IPS-18c (cell line): ENCODE measurements around the gene SMIM22.

ENCODE experiments used
- H3K4me3 ChIP-seq: 2 replicates; pipeline ENCODE4 v1.7.0; 2013; ENCODE audit warnings: low read depth, mild to moderate bottlenecking, low read length, moderate library complexity; ENCODE audit not compliant: insufficient read depth
- H3K9me3 ChIP-seq: one replicate; pipeline ENCODE4 v1.6.1; 2013; ENCODE audit warnings: mild to moderate bottlenecking, low read length, moderate library complexity; ENCODE audit not compliant: control insufficient read depth, insufficient read depth

Gene SMIM22

DNA sequence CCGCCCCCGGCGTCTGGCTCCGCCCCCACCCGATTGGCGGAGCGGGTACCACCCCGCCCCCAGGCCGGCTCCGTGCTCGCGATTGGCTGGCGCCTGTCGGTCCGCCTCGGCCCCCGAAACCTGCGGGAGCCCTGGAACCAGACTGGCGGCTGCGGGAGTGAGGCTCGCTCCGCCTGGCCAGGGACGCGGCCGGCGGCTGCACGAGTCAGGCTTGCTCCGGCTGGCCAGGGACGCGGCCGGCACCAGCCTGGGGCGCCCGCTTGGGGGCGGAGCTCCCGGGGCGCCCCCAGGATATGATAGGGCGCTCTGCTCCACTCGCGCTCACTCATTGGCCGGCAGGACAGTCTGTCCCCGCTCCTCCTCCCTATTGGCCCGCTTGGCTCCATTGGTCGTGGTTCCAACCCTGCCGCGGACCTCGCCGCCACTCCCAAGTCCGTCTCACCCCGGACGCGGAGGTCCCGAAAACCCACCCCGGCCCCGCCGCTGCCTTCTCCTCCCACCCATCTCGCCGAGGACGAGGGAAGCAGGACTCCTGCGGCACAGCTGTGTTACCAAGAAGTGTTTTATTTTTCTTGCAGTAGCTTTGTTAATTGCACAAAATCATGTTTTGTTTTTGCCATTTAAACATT is 7.6 kb downstream of the SMIM22 start:
- peak overlapping the region; percentile 89 for H3K4me3 ChIP-seq
- no peaks in the 10 kb centered on the region for H3K9me3 ChIP-seq

GRCh38 chr16:4803401-4803844 is 8.3 kb downstream of the SMIM22 start:
- Histone ChIP-seq H3K9me3 (no peaks in the 10 kb centered on the region), H3K4me3 (no peak overlapping the region)

- no peaks in the 10 kb centered on the region for H3K9me3 ChIP-seq
These were observed 9.0 kb downstream of the SMIM22 start for GRCh38 chr16:4803898-4804762.

DNA sequence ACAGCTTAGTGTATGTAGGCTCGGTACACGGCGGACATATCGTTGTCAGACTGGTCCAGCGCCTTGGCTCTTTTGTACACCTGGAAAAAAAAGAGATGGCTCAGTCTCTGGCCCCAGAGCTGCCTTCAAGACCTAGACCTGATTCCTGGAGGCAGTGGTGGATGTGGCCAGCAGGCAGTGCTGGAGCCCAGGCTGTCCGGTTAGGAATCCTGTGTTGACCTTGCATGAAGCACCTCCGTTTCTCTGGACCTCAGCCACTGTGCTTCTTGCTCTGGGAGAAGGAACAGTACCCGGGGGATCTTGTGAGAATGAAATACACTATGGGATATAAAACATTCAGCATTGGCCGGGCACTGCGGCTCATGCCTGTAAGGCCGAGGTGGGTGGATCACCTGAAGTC is 10.1 kb downstream of the SMIM22 start:
- Histone ChIP-seq H3K9me3 (no peaks in the 10 kb centered on the region), H3K4me3 (no peak overlapping the region)

More at GRCh38 chr16:4803898-4804762, 9.0 kb downstream of the SMIM22 start:
- H3K4me3 ChIP-seq, result no peak overlapping the region

- no peak overlapping the region for H3K4me3 ChIP-seq
These were observed 11.1 kb downstream of the SMIM22 start for GRCh38 chr16:4806280-4806679.

DNA sequence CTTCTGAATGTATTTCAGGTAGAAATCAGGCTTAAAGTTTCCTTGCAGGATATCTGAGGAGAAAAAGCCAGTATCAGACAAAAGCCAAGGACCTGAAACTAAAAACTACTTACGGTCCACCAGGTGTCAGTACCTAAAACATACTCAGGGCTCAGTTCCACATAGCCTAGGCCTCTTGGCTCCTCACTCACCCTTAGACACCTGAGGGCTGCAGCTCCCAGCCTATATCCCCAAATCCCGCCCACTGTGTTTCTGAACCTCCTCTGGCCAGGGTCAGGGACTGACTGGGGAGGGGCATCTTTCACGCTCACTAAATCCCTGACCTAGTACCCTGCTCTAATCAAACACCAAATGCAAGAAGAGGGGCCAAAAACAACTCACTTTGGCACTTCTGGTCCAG is 16.1 kb downstream of the SMIM22 start:
- Histone ChIP-seq H3K9me3 (no peaks in the 10 kb centered on the region), H3K4me3 (no peak overlapping the region)

More at GRCh38 chr16:4806280-4806679, 11.1 kb downstream of the SMIM22 start:
- H3K9me3 ChIP-seq, result no peaks in the 10 kb centered on the region

GRCh38 chr16:4811773-4812172 is 16.6 kb downstream of the SMIM22 start:
- Histone ChIP-seq H3K9me3 (no peaks in the 10 kb centered on the region), H3K4me3 (no peak overlapping the region)

DNA sequence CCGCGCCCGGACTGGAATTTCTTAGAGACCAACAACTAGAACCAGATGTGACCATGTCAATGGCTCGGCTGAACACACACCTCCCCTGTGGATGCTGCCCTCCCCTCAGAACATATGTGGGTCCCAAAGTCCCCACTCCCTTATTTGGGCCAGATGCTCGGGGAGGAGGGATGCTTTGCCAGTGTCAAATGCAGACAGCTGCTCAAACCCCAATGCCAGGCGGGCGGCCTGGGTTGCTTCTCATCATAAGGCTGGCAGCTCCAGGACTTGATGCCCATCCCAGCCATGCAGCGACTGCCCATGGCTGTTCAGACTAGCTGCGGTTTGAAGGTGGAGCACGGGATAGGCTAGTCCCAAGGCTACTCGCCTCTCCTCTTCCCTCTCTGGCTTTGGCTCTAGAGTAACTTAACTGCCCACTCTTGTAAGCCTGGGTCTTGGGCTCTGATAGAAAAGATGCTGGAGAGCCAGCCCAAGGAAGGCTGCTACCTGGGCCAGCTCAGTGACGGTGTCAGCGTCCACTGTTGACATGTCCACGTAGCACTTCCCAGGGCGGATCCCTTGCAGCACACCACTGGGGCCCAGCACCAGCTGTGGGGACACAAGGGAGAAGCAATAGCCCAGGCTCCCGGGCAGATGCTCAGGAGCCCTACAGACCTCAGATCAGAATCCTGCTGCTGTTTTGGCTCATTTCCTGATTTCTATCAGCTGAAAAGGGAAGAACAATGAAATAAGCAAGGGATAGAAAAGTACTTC is 18.3 kb downstream of the SMIM22 start:
- Histone ChIP-seq H3K9me3 (no peaks in the 10 kb centered on the region), H3K4me3 (no peak overlapping the region)

- H3K4me3 ChIP-seq, result no peak overlapping the region
- no peaks in the 10 kb centered on the region for H3K9me3 ChIP-seq
These were observed 18.9 kb downstream of the SMIM22 start for GRCh38 chr16:4814046-4814445.

DNA sequence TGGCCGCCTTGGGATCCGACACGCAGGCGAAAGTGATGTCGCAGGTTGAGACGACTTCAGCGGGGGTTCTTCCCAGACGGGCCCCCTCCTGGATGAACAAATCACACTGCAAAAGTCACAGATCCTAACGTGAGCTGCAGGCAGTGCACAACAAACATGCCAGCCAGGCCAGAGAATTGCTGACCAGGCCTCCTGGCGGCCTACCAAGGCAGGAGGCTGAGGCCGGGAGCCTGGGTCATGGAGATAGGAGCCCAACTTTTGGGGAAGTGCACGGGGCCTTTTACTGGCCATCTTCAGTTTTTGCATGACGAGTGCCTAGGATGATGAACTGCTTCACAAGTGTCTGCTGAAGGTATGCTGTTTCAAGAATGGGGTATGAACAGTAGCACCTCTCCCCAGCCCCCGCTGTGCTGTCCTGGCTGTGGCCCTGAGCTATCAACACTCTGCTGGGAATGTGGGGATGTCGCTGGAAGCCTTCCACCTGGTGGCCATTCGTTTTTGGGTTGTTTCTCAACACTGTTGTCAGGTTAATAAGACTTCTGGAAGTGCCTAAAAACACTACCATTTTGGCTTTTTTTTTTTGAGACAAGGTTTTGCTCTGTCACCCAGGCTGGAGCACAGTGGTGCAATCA is 19.5 kb downstream of the SMIM22 start:
- Histone ChIP-seq H3K9me3 (no peaks in the 10 kb centered on the region), H3K4me3 (no peak overlapping the region)

DNA sequence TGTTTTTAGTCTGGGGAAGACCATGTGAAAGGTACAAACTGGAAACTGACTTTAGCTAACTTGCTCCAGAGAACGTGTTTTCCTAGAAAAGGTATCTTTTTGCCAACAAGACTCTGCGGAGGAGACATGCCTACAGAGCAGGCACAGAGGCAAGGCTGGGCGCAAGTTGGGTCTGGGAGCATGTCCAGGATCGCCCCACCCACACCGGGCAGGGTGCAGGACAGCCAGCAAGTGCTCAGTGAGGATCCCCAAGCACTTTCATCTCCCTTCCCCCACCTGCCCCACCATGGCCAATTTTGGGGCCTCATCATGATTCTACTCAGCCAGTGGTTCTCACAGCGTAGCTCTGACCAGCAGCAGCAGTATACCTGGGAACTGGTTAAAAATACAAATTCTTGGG is 25.5 kb downstream of the SMIM22 start:
- no peak overlapping the region for H3K4me3 ChIP-seq
- no peaks in the 10 kb centered on the region for H3K9me3 ChIP-seq

GRCh38 chr16:4825196-4825595 is 30.0 kb downstream of the SMIM22 start:
- Histone ChIP-seq H3K4me3 (no peak overlapping the region), H3K9me3 (no peaks in the 10 kb centered on the region)

DNA sequence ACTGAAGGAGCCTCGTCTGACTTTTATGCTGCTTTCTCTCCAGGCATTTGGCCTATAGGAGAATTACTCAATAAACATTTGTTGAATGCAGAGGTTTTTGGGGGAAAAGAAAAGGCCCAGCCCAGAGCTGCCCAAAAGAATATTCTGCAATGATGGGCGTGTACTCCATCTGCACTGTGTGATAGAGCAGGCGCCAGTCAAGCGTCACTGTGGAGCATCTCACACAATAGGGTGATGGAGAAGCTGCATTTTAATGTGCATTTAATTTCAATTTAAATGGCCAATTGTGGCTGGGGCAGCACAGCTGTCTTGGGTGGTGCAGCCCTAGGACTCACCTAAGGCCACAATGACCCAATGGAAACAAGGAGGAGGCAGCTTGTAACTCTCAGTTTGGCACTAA is 31.4 kb downstream of the SMIM22 start:
- Histone ChIP-seq H3K4me3 (no peak overlapping the region), H3K9me3 (no peaks in the 10 kb centered on the region)

- no peak overlapping the region for H3K4me3 ChIP-seq
- no peaks in the 10 kb centered on the region for H3K9me3 ChIP-seq
These were observed 31.8 kb downstream of the SMIM22 start for GRCh38 chr16:4826980-4827379.

DNA sequence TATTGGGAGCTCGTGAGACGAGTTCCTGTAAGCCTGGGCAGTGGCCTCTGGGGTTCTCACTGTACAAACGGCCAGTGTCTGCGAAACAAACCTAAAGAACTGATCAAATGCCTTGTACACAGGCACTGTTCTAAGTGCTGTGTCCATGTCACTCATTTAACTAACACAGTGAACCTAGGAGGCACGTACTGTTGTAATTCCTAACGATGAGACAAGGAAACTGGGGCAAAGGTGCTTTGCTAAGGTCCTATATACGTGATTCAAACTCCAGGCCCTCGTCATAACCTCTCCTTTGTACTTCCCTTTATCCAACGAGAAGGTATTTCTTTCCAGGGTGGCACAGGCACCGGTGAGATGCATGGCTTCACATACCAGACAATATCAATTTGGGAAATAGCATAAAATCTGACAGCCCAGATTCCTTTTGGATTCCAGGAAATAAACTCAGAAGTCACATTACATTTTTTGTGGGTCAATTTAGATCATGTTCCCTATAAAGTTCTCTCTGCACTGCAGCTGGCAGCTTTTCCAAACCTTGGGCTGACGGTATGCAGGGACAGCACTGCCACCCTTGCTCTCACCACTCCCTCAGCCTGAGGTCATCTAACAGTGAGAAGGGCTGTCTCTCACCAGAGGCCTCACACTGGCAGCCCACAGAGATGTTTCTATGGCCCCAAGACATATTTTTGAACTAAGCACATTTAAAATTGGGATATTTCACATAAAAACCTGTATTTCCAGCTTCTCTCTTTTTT is 33.6 kb downstream of the SMIM22 start:
- no peak overlapping the region for H3K4me3 ChIP-seq
- H3K9me3 ChIP-seq, result no peaks in the 10 kb centered on the region

DNA sequence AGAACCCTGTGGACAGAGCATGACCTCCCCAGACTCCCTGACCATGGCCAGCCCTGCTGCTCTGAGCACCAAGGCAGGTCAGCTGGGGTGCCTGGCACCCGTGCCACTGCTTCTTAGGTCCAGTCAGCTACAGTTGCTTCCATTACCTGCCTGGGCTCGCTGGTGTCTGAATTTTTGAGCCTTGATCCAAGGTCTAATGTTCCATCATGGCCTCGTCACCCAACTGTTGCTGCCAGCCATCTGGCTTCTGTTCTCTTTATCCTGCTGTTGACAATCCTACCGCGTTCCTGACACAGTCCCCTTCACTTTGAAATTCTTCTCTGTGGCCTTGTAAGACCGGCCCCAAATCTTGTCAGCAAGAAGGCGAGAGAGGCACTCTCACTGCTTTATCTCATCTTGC is 35.2 kb downstream of the SMIM22 start:
- H3K9me3 ChIP-seq, result no peaks in the 10 kb centered on the region
- H3K4me3 ChIP-seq, result no peak overlapping the region

DNA sequence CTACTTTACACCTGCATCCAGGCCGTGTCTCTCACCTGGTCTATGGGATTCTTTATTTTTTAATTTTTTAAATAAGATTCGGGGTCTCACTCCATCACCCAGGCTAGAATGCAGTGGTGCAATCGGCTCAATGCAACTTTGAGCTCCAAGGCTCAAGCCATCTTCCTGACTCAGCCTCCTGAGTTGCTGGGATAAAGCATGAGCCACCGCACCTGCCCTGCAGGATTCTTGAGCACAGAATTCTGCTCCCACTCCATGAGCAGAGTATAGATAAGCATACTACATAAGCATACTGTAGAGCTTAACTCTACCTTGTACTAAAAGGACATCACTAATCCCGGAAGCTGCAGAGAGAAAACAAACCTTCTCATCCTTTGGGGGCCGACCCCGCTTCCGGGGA is 36.4 kb downstream of the SMIM22 start:
- H3K4me3 ChIP-seq, result no peak overlapping the region
- no peaks in the 10 kb centered on the region for H3K9me3 ChIP-seq
